ENCODE measurements around the gene ZBTB21.

- TF ChIP-seq POLR2A (IDR thresholded peaks at IDR 0.05) (no peak), CTCF (IDR thresholded peaks at IDR 0.05) (no peak)
These were observed 29.6 kb downstream of the ZBTB21 start for GRCh38 chr21:41980561-41980960.

Data from thyroid gland (tissue), 4 donors.